GM10266 (cell line): ENCODE results near the gene FUBP3.

Experiments
- DNase-seq: peaks from one replicate; pipeline ENCODE4 v3.0.0; 2012; ENCODE audit errors: extremely low spot score
- CTCF ChIP-seq: IDR thresholded peaks from 2 replicates; pipeline ENCODE4 v1.5.1; 2012; ENCODE audit warnings: mild to moderate bottlenecking, low read depth; ENCODE audit not compliant: control insufficient read depth, insufficient read depth; ENCODE audit errors: missing control alignments

FUBP3 gene

GRCh38 chr9:130634191-130634768, 54.9 kb downstream of the FUBP3 start:
- TF ChIP-seq CTCF: no peak
- DNase-seq: no peak

GRCh38 chr9:130634801-130635200, 55.4 kb downstream of the FUBP3 start:
- DNase-seq: no peak
- TF ChIP-seq CTCF: no peak

- TF ChIP-seq CTCF: no peak
Observed at GRCh38 chr9:130635306-130635705, 55.9 kb downstream of the FUBP3 start.

GRCh38 chr9:130635721-130636647, 56.6 kb downstream of the FUBP3 start:
- DNase-seq: no peak
- no peak for TF ChIP-seq CTCF

More at GRCh38 chr9:130635306-130635705, 55.9 kb downstream of the FUBP3 start:
- no peak for DNase-seq

GRCh38 chr9:130636648-130637020, 57.3 kb downstream of the FUBP3 start:
- TF ChIP-seq CTCF: no peak
- no peak for DNase-seq

- no peak for DNase-seq
- TF ChIP-seq CTCF: no peak
Observed at GRCh38 chr9:130638284-130639123, 59.1 kb downstream of the FUBP3 start.
